Measurements from ENCODE around the gene ABL1.

ABL1 gene

GRCh38 chr9:130918101-130918825, 83.2 kb downstream of the ABL1 start (continued):
- TF ChIP-seq TRIM28 (IDR thresholded peaks at IDR 0.05; ENCODE audit: borderline replicate concordance, low read length) (no peak), ZNF121 (tag by site-specific recombination; IDR thresholded peaks at IDR 0.05) (no peak), ATF2 (tag by site-specific recombination; IDR thresholded peaks at IDR 0.05; ENCODE audit: low read depth) (no peak)

GRCh38 chr9:130918826-130919558, 83.9 kb downstream of the ABL1 start:
- no peaks in the 10 kb centered on the region for H3K4me1 ChIP-seq (ENCODE audit: control insufficient read depth, insufficient read depth, low read length)
- CTCF ChIA-PET: interaction anchor here (1.3 to 1.5 kb wide), 3 partner anchors 9 to 127 kb away, joined by 3 to 7 read pairs (median 5); no protein-coding TSS in a partner anchor
- no peak overlapping the region for H3K4me3 ChIP-seq (ENCODE audit: low read depth, low read length)
- no peaks in the 10 kb centered on the region for H3K9me3 ChIP-seq (ENCODE audit: control insufficient read depth, insufficient read depth, low read depth, low read length)
- TF ChIP-seq ZNF645 (tag by site-specific recombination; IDR thresholded peaks at IDR 0.05) (no peak), ZNF302 (tag by site-specific recombination; IDR thresholded peaks at IDR 0.05; ENCODE audit: low read depth) (no peak), ZNF19 (tag by site-specific recombination; IDR thresholded peaks at IDR 0.05; ENCODE audit: low read depth) (no peak), ZNF629 (tag by site-specific recombination; IDR thresholded peaks at IDR 0.05) (no peak), ZNF248 (tag by site-specific recombination; IDR thresholded peaks at IDR 0.05) (no peak), ZNF404 (tag by site-specific recombination; IDR thresholded peaks at IDR 0.05) (no peak), ATF2 (tag by site-specific recombination; IDR thresholded peaks at IDR 0.05; ENCODE audit: low read depth) (no peak), ZNF585B (tag by site-specific recombination; IDR thresholded peaks at IDR 0.05) (no peak), RBAK (tag by site-specific recombination; IDR thresholded peaks at IDR 0.05) (no peak), ZBTB17 (tag by site-specific recombination; IDR thresholded peaks at IDR 0.05) (no peak), ZBTB10 (tag by site-specific recombination; IDR thresholded peaks at IDR 0.05) (no peak), ZSCAN4 (tag by site-specific recombination; IDR thresholded peaks at IDR 0.05) (no peak), ZNF488 (tag by site-specific recombination; IDR thresholded peaks at IDR 0.05) (no peak), ZNF48 (tag by site-specific recombination; IDR thresholded peaks at IDR 0.05) (no peak), ZNF792 (tag by site-specific recombination; IDR thresholded peaks at IDR 0.05) (no peak)
- TF ChIP-seq, protein P1, sequence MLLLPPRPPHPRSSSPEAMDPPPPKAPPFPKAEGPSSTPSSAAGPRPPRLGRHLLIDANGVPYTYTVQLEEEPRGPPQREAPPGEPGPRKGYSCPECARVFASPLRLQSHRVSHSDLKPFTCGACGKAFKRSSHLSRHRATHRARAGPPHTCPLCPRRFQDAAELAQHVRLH (tag by site-specific recombination; IDR thresholded peaks at IDR 0.05): no peak
- H3K27ac ChIP-seq (ENCODE audit: extremely low read depth, low read depth, low read length): no peak overlapping the region
- H3K36me3 ChIP-seq (ENCODE audit: control insufficient read depth in 2 of 2, insufficient read depth in 1 of 2, low read length in 2 of 2): no peaks in the 10 kb centered on the region
- POLR2A ChIA-PET: interaction anchor here (1.9 kb wide), 1 partner anchor 9 kb away, joined by 5 read pairs; no protein-coding TSS in a partner anchor

Data from HEK293 (cell line).